ENCODE results near the gene TNS1. TPM values are rescaled to one million over a fixed set of nuclear protein-coding genes. Genes with fewer than 3 reads are reported as not detected.

TNS1 gene
- total RNA-seq, 1 experiment from 2014 or later, result 4.5 TPM

DNA sequence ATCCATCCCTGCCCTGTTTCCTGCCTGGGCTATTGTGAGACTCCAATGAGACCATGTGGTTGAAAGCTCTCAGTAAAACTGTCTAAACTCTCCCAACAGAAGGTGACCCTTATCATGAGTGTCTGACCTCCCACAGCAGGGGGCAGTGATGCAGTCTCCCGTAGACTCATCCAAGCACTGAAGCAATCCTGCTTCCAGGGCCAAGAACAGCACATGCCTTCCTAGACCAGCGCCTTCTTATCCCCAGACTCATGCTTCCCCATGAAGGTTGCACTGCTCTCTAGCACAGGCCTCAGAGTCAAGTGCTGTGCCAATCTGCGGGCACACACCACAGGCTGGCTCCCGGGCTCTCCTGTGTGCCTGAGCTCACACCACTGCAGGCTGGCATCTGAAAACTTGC is 112.3 kb downstream of the TNS1 start:
- ChIA-PET POLR2A (no interaction called here), CTCF (interaction anchor here (2.2 to 3.3 kb wide), 2 partner anchors 104 to 105 kb away, joined by 7 to 12 read pairs; no protein-coding TSS in a partner anchor)
- H3K27ac Mint-ChIP-seq, result no peak overlapping the region
- H3K27me3 Mint-ChIP-seq (ENCODE audit: low read depth), result no peaks in the 10 kb centered on the region
- no peaks in the 10 kb centered on the region for H3K9me3 Mint-ChIP-seq
- no peaks in the 10 kb centered on the region for H3K4me1 Mint-ChIP-seq
- ATAC-seq (no peak), DNase-seq (ENCODE audit: low spot score) (no peak)
- no peak overlapping the region for H3K4me3 Mint-ChIP-seq
- H3K36me3 Mint-ChIP-seq, result no peaks in the 10 kb centered on the region
- TF ChIP-seq TEAD1 (CRISPR knock-in tag; IDR thresholded peaks at IDR 0.05), result no peak

DNA sequence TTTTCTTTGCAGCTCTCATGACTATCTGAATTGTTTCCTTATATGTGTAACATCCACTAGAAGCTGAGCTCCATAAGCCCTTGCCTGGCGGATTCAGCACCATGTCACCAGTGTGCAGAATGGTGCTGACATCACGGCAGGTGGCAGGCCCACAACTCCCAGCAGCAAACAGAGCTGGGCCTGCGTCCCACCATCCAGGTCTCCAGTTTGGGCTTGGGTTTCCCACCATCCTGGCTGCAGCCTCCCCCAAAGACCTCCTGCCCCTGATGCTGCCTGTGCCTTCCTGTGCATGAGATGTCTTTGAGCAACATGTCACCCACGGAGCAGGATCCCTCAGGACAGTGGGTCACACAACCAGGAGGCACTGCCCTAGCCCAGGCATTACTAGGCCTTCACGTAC is 113.1 kb downstream of the TNS1 start:
- ATAC-seq (no peak), DNase-seq (ENCODE audit: low spot score) (no peak)
- Mint-ChIP-seq H3K27me3 (ENCODE audit: low read depth) (no peaks in the 10 kb centered on the region), H3K4me1 (no peaks in the 10 kb centered on the region), H3K4me3 (no peak overlapping the region), H3K36me3 (no peaks in the 10 kb centered on the region), H3K27ac (no peak overlapping the region), H3K9me3 (no peaks in the 10 kb centered on the region)
- POLR2A ChIA-PET, result no interaction called here
- TF ChIP-seq, protein P1, sequence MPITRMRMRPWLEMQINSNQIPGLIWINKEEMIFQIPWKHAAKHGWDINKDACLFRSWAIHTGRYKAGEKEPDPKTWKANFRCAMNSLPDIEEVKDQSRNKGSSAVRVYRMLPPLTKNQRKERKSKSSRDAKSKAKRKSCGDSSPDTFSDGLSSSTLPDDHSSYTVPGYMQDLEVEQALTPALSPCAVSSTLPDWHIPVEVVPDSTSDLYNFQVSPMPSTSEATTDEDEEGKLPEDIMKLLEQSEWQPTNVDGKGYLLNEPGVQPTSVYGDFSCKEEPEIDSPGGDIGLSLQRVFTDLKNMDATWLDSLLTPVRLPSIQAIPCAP (CRISPR knock-in tag; IDR thresholded peaks at IDR 0.05), result no peak
- TF ChIP-seq ELF4 (CRISPR knock-in tag; IDR thresholded peaks at IDR 0.05; ENCODE audit: low read depth) (no peak), ZNF317 (CRISPR knock-in tag; IDR thresholded peaks at IDR 0.05; ENCODE audit: borderline replicate concordance, low read depth) (no peak), ZNF121 (CRISPR knock-in tag; IDR thresholded peaks at IDR 0.05) (no peak), GRHL2 (CRISPR knock-in tag; IDR thresholded peaks at IDR 0.05; ENCODE audit: insufficient replicate concordance, severe bottlenecking) (no peak), FOXK1 (CRISPR knock-in tag; IDR thresholded peaks at IDR 0.05) (no peak), NFATC4 (CRISPR knock-in tag; IDR thresholded peaks at IDR 0.05) (no peak), NR2C2 (CRISPR knock-in tag; IDR thresholded peaks at IDR 0.05) (no peak), IRF2 (CRISPR knock-in tag; IDR thresholded peaks at IDR 0.05; ENCODE audit: borderline replicate concordance, low read depth) (no peak), ZNF263 (CRISPR knock-in tag; IDR thresholded peaks at IDR 0.05; ENCODE audit: low read depth) (no peak), ZNF219 (CRISPR knock-in tag; IDR thresholded peaks at IDR 0.05; ENCODE audit: borderline replicate concordance) (no peak), CREB1 (CRISPR knock-in tag; IDR thresholded peaks at IDR 0.05) (no peak), JAZF1 (CRISPR knock-in tag; IDR thresholded peaks at IDR 0.05) (no peak), NFYB (CRISPR knock-in tag; conservative IDR thresholded peaks at IDR 0.05; ENCODE audit: low read depth) (no peak)
- TF ChIP-seq, protein P2, sequence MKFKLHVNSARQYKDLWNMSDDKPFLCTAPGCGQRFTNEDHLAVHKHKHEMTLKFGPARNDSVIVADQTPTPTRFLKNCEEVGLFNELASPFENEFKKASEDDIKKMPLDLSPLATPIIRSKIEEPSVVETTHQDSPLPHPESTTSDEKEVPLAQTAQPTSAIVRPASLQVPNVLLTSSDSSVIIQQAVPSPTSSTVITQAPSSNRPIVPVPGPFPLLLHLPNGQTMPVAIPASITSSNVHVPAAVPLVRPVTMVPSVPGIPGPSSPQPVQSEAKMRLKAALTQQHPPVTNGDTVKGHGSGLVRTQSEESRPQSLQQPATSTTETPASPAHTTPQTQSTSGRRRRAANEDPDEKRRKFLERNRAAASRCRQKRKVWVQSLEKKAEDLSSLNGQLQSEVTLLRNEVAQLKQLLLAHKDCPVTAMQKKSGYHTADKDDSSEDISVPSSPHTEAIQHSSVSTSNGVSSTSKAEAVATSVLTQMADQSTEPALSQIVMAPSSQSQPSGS (CRISPR knock-in tag; IDR thresholded peaks at IDR 0.05; ENCODE audit: borderline replicate concordance, low read depth), result no peak
- TF ChIP-seq, protein P3, sequence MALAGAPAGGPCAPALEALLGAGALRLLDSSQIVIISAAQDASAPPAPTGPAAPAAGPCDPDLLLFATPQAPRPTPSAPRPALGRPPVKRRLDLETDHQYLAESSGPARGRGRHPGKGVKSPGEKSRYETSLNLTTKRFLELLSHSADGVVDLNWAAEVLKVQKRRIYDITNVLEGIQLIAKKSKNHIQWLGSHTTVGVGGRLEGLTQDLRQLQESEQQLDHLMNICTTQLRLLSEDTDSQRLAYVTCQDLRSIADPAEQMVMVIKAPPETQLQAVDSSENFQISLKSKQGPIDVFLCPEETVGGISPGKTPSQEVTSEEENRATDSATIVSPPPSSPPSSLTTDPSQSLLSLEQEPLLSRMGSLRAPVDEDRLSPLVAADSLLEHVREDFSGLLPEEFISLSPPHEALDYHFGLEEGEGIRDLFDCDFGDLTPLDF (CRISPR knock-in tag; IDR thresholded peaks at IDR 0.05), result no peak
- CTCF ChIA-PET, result interaction anchor here (1.0 to 3.3 kb wide), 5 partner anchors 10 to 104 kb away, joined by 3 to 12 read pairs (median 7); no protein-coding TSS in a partner anchor

DNA sequence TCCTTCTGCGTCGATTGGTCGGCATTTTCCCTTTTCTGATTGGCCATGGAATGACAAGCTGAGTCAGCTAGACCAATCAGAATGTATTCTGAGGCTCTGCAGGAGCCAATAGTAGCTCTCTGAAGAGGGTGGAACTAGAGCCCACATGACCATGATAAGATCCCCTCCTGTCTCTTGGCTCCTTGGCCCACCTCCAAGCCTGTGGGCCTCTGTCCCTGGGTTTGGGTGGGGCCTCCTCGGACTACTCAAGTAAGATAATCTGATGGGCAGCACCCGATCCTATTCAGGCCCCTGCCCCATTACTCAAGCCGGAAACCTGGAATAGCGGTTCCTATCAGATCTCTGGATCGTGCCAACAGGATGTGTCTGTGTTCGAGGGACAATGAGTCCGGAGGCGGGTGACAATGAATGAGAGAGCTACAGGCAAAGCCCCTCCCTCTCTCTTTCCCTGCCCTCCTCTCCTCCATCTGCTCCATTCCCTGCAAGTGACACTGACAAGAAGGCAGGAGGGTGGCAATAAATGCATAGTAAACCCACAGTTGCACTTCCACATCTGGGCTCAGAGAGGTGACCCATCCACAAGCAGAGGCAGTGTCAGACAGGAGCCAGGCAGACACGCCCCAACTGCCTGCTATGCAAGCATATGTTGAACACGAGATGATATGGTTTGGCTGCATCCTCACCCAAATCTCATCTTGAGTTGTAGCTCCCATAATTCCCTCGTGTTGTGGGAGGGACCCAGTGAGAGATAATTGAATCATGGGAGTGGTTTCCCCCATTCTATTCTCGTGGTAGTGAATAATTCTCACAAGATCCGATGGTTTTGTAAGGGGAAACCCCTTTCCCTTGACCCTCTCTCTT is 114.7 kb downstream of the TNS1 start:
- H3K27me3 Mint-ChIP-seq (ENCODE audit: low read depth), result no peaks in the 10 kb centered on the region
- no peaks in the 10 kb centered on the region for H3K36me3 Mint-ChIP-seq
- DNase-seq (ENCODE audit: low spot score) (no peak), ATAC-seq (no peak)
- H3K4me1 Mint-ChIP-seq, result no peaks in the 10 kb centered on the region
- ChIA-PET POLR2A (no interaction called here), CTCF (interaction anchor here (0.6 to 3.9 kb wide), 9 partner anchors 11 to 181 kb away, joined by 3 to 83 read pairs (median 9); partner anchors contain the start of gene RUFY4)
- H3K27ac Mint-ChIP-seq, result no peak overlapping the region
- no peaks in the 10 kb centered on the region for H3K9me3 Mint-ChIP-seq
- TF ChIP-seq SOX15 (CRISPR knock-in tag; IDR thresholded peaks at IDR 0.05) (no peak), NFYB (CRISPR knock-in tag; conservative IDR thresholded peaks at IDR 0.05; ENCODE audit: low read depth) (0 out of 2 replicates have a peak, but pooled peaks have one; percentile 28)
- no peak overlapping the region for H3K4me3 Mint-ChIP-seq

Data from WTC11 (cell line).